HEK293T (cell line): ENCODE results near the gene ARHGAP10.

Experiments
- BHLHE40 ChIP-seq: fragments of 450-650 bp; IDR thresholded peaks from 2 replicates; pipeline ENCODE4 v1.6.1; 2016; ENCODE audit warnings: mild to moderate bottlenecking, moderate library complexity, borderline replicate concordance
- CTBP1 ChIP-seq: fragments of 450-650 bp; IDR thresholded peaks from 2 replicates; pipeline ENCODE4 v1.6.1; 2016; ENCODE audit warnings: borderline replicate concordance
- FOXA1 ChIP-seq: fragments of 450-650 bp; IDR thresholded peaks from 2 replicates; pipeline ENCODE4 v1.6.1; 2016; ENCODE audit warnings: mild to moderate bottlenecking
- FOXK2 ChIP-seq: fragments of 450-650 bp; IDR thresholded peaks from 2 replicates; pipeline ENCODE4 v1.6.1; 2016; ENCODE audit warnings: mild to moderate bottlenecking
- FOXM1 ChIP-seq: fragments of 450-650 bp; IDR thresholded peaks from 2 replicates; pipeline ENCODE4 v1.6.1; 2017; ENCODE audit warnings: mild to moderate bottlenecking, borderline replicate concordance
- L3MBTL2 ChIP-seq: fragments of 450-650 bp; conservative IDR thresholded peaks from 2 replicates; pipeline ENCODE4 v1.6.1; 2016; ENCODE audit warnings: mild to moderate bottlenecking
- NFRKB ChIP-seq: fragments of 450-650 bp; IDR thresholded peaks from 2 replicates; pipeline ENCODE4 v1.6.1; 2016; ENCODE audit warnings: mild to moderate bottlenecking, moderate library complexity
- PKNOX1 ChIP-seq: fragments of 450-650 bp; IDR thresholded peaks from 2 replicates; pipeline ENCODE4 v1.6.1; 2016
- SP1 ChIP-seq: fragments of 450-650 bp; IDR thresholded peaks from 2 replicates; pipeline ENCODE4 v1.6.1; 2017
- SUZ12 ChIP-seq: fragments of 450-650 bp; IDR thresholded peaks from 2 replicates; pipeline ENCODE4 v1.6.1; 2016; ENCODE audit warnings: mild to moderate bottlenecking
- TARDBP ChIP-seq: fragments of 450-650 bp; IDR thresholded peaks from 2 replicates; pipeline ENCODE4 v1.6.1; 2016
- ZNF384 ChIP-seq: fragments of 450-650 bp; IDR thresholded peaks from 2 replicates; pipeline ENCODE4 v1.6.1; 2016

GRCh38 chr4:148044912-148045352 lies 313.0 kb downstream of the ARHGAP10 start:
- TF ChIP-seq SP1: no peak
- no peak for TF ChIP-seq FOXK2
- TF ChIP-seq SUZ12: no peak
- no peak for TF ChIP-seq CTBP1
- no peak for TF ChIP-seq TARDBP
- TF ChIP-seq PKNOX1: no peak
- TF ChIP-seq ZNF384: no peak
- no peak for TF ChIP-seq FOXM1
- no peak for TF ChIP-seq FOXA1
- TF ChIP-seq BHLHE40: no peak
- TF ChIP-seq L3MBTL2: no peak
- no peak for TF ChIP-seq NFRKB
